HG02798 (cell line): ENCODE results near the gene FANCC.

Source experiments
- ATAC-seq: cut with Tn5 transposase; IDR thresholded peaks from one replicate; pipeline ENCODE4 v1.9.1; 2021; ENCODE audit warnings: mild to moderate bottlenecking; ENCODE audit not compliant: unreplicated experiment, poor library complexity

Gene FANCC

GRCh38 chr9:95058795-95059386 lies 258.6 kb downstream of the FANCC start:
- no peak for ATAC-seq

GRCh38 chr9:95058121-95058785 lies 259.3 kb downstream of the FANCC start:
- no peak for ATAC-seq

- no peak for ATAC-seq
Measured at GRCh38 chr9:95057101-95057500, 260.4 kb downstream of the FANCC start.

GRCh38 chr9:95055851-95056551 lies 261.5 kb downstream of the FANCC start:
- ATAC-seq = no peak

- no peak for ATAC-seq
Measured at GRCh38 chr9:95055334-95055850, 262.1 kb downstream of the FANCC start.

- no peak for ATAC-seq
Measured at GRCh38 chr9:95053611-95054570, 263.6 kb downstream of the FANCC start.

- no peak for ATAC-seq
Measured at GRCh38 chr9:95049761-95050160, 267.7 kb downstream of the FANCC start.
